GM15510 (cell line): Measurements from ENCODE around the gene MED6.

Source experiments
- POLR2A ChIP-seq: IDR thresholded peaks from 3 replicates; pipeline ENCODE4 v1.6.1; 2011; ENCODE audit warnings: borderline replicate concordance; ENCODE audit not compliant: insufficient read length; ENCODE audit errors: extremely low read depth

Gene MED6, protein sequence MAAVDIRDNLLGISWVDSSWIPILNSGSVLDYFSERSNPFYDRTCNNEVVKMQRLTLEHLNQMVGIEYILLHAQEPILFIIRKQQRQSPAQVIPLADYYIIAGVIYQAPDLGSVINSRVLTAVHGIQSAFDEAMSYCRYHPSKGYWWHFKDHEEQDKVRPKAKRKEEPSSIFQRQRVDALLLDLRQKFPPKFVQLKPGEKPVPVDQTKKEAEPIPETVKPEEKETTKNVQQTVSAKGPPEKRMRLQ

DNA sequence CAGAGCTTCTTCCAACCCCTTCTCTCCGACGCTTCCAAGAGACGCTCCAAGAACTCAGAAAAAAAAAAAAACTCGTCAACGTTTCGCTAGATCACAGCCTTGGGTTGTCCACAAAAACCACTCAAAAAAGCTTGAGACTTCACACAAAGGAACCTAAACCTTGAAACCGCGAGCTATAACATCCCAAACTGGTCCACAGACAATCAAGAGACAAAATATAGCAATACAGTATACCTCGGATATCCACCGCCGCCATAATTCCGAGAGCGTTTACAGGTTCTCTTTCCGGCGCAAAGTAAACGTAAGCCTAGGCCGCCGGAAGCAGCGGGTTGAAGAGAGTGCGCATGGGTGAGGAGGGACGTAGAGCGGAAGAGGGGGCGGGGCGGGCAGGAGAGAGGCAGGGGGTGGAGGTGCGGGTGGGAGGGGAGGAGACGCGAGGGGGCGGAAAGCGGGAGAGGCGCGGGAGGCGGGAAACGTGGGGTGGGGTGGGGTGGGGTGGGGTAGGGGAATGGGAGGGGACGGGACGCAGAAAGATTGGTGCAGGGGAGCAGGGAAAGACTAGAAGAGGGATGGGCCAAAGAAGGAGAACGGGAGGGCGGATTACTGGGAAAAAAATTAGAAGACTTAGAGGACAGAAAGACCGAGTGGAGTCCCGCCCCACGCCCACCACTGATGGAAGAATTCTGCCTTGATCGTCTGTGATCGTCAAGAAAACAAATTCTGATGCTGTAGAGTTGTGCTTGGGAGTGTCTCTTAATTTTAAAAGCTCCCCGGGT lies at the start of gene MED6:
MED6 (minus strand) TSS at position 274 of the 776 bp plus-strand sequence; CDS start at position 256, 18 bp downstream.
- peak; percentile 45 for TF ChIP-seq POLR2A

DNA sequence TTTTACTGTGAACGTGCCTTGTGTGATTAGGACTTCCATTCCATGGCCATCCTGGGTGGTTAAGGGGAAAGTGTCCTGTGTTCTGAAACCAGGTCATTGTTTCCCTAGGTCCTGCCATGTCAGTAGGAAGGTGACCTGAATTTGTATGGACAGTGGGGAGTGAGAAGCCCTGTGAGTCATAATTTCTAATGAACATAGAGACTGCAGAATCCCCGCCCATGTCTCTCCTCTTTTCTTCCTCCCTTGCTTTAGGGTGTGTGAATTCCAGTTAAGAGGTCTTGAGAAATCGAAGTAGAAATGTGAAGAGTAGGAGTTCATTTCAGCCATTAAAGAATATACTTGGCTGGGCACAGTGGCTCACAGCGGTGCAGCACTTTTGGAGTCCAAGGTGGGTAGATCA lies 49.3 kb upstream of the MED6 start:
- no peak for TF ChIP-seq POLR2A

DNA sequence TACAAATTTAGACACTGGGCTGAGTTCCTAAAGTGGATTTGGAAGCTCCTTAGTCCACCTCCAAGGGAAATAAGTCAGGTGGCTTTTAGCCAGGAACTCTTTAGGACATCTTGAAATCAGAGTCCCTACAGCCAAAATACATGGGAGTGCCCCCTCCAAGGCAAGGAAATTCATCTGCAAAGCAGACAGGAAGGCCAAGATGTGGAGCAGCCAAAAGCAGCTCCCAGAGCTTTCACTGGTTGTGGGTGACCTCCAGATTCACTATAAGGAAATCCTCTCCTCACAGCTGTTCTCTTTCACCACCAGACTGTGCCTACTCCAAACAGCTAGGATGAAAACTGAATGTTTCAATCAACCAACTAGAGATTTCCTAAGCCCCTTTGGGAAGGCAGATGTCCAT lies 47.9 kb upstream of the MED6 start:
- TF ChIP-seq POLR2A = no peak

DNA sequence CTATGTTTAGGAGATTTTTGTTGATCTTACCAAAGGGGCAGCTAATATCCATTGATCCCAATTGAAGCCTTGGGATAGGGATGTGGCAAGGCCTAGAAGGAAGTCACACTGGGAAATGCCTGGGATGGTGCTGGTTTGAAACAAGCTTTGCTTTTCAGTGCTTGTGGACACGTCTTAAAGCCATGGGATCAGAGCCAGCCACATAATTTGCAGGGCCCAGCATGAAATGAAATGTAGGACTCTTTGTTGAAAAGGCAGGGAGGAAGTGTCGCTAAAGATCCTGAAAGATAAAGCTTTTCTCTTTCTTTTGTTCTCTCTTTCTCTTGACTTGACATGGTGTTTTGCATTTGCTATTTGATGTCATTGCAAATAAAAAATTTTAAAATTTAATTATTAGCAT lies 46.2 kb upstream of the MED6 start:
- TF ChIP-seq POLR2A = no peak

DNA sequence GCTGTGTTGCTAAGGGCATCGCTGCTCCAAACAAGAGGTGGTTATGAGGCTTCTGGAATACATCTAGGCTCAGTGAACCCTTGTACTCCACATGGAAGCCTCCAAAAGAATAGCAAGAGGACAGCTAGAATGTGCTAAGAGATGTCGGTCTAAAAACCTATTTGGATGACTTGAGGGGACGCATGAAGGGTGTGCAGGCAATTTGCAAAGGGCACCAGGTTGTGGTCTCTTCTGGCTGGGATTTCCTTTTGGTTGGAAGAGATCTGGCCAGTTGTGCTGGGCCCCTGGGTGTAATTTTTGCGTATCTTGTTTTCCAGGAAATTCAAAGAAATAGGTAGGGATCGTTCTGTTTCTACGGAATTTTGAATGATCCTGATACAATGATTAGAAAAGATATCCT lies 45.4 kb upstream of the MED6 start:
- TF ChIP-seq POLR2A = no peak

DNA sequence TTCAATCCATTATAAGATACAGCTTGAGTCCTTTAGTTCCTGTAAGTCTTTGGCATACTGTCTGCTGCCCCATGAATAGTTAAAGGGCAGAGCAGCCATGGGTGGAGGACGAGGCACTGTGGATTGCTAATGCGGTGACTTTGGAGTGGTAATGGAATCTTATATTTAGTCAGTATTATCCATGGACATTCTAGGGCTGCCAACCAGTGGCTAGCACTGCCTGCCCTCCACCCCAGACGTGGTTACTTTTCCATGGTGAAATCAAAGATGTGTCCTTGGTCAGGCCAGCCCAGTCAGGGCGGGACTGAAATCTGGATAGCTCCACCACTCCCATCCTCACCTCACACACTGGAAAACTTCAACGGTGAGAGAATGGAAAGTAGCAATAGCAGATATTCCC lies 43.5 kb upstream of the MED6 start:
- TF ChIP-seq POLR2A = no peak

DNA sequence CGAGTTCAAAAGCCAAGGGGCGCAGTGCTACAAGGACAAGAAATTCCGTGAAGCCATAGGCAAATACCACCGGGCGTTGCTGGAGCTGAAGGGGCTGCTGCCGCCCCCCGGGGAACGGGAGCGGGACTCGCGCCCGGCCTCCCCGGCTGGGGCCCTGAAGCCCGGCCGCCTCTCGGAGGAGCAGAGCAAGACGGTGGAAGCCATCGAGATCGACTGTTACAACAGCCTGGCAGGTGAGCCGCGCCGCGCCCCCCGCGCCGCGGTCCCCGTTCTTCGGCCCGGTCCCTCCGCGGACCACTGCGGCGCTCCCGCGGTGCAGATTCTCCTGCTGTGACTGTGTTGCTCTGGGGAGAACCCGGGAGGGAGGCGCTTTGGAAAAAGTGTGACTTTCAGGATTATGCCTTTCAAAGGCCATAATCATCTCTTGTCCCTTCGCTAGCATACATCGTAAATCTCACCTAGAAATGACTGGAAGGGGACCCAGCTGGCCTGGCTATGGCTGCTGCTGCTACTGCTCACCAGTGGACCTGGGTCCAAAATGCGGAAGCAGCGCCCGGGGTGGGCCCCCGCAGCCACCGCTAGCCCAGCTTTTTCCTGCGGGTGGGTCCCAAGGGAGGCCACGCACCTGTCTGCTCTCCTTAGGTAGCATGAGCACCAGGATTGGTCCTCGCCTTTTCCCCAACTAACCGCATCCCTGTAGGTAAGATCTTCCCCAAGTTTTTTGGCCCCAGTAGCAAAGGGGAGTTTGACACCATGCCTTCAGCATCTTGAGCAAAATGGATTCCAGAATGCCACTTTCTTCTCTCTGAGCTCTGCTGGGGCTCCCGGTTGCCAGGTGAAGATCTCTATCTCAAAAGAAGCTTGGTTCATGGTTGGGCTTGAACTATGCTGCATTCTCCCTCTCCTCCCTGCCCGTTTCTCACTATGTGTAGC lies 42.1 kb upstream of the MED6 start:
- TF ChIP-seq POLR2A = peak; percentile 71

DNA sequence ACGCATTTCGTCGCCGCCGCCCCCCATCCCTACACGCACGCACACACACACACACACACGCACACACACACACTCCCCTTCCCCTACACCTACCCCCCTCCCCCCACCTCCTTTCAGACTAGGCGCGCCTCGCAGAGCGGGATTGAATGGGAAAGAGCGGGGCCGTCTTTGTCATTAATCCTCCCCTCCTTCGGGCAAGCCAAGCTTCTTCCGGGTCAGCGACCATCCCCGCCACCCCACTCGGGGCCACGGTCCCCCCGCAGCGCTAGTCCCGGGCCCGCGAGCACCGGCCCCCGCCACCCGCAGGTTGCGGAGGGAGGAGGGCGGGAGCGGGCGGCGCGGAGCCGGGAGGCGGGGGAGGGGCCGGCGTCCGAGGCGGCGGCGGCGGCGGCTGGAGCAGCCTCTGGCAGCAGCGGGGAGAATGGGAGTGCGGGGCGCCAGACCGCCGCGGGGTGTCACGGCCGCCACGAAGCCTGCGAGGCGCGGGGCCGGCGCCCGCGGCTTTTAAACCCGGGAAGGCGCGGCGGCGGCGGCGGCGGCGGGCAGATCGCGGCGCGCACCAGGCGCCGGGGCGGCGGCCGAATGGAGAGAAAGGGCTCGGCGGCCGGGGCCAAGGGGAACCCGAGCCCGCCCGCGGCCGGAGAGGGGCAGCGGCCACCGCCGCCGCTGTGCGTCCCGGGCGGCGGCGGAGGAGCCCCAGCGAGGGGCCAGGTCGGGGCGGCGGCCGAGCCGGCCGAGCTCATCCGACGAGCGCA lies 41.3 kb upstream of the MED6 start, which contains the start of gene TTC9:
TTC9 (plus strand) TSS at position 369 of the 755 bp plus-strand sequence; CDS start at position 583, 214 bp downstream.
- peak; percentile 13 for TF ChIP-seq POLR2A

DNA sequence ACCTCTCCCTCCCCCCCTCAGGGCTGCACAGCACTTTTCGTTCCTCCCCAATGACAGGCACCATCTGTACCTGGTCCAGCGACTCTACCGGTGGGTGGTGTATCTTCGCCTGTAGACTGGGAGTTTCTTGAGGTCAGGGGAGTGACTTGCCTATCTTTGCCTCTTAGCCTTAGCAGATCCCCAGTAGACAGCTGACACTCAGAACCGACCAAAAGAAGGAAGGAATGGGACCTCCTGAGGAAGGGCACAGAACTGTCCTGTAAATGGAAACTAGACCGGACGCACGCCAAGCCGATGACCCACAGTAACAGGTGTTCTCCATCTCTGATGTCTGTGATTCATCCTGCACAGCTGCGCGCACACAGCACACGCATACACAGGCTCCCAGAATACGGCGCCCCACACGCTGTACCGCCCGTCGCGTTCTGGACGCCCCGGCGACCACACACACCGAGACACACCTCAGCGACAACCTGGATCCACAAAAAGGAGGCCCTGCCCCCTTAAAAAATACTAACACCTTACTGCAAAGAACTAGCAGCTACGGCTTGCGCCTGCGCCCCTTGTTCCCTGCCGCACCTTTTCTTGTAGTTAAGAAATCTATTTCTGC lies 40.6 kb upstream of the MED6 start:
- peak; percentile 54 for TF ChIP-seq POLR2A

DNA sequence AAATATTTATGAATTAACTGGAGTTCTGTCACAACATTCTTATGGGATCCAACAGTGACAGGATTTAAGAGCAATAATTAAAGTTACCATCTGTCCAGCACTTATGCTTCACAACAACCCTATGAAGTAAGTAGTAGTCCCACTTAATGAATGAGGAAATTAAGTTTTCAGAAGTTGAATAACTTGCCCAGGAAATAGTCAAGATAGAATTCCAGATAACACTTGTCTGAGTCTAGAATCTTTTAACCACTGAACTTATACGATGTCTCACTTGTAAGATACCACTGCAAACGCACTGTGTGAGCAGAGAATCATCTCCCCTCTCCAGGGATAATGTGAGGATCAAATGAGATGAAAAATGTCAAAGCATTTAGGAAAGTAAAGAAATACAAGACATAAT lies 38.0 kb upstream of the MED6 start:
- TF ChIP-seq POLR2A = no peak

DNA sequence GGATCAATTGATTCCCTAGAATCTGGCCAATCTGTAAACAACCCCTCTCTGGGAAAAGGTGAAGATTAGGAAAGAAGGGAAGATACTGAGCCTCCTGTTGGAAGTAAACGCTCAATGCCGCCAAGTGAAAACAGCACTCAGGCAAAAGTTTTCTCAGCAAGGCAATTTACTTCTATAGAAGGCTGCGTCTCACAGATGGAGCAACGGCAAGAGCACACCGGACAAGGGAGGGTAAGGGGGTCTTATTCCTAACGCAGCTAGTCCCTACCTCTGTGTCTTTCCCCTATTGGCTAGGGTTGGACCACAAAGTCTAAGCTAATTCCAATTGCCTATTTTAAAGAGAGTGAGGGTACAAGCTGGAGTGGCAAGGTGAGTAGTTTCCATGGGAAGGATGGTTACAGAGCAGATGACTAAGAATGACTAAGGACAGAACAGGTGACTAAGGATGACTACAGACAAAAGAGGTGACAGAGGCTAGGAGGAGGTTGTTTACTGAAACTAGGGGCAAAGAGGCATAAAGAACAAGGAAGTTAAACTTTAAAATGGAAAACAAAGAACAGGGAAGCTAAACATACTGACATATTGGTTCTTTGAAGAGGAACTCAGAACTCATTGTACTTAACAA lies 35.6 kb upstream of the MED6 start:
- no peak for TF ChIP-seq POLR2A

DNA sequence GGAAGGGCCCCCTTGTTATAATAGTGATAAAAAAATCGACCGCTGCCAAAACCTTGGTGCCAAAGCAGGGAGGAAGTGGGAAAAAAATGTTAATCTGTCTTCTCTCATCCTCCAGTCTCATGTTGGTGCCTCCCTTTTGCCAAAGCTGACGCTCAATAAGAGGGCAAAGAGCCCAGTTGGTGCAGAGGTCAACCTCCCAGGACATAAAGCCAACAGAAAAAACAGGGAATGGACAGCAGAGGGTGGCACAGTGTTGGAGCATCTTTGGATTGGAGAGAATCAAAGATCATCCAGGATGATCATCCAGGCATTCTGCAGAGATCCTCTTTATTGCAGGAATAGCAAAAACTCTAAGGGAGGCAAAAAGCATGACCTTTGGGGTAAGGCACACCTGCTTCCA lies 31.5 kb upstream of the MED6 start:
- TF ChIP-seq POLR2A = no peak

DNA sequence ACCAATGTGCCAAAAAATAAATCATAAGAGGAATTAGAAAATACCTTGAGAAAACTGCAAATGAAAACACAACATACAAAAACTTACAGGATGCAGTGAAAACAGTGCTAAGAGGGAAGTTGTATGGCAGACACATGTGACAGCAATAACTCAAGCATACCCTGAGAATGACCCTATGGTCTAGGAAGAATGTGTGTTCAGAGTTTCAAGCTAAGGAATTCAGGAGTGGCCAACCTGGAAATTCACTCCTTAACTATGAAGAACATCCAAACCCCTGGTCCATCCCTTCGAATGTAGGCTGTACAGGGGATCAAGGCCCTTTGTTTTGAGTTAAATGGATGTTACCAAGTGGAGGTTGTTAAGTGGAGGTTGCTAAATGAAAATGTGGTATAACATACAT lies 24.5 kb upstream of the MED6 start:
- TF ChIP-seq POLR2A = no peak
